Transverse colon (tissue), 4 donors: Measurements from ENCODE around the gene OSBPL7.

Source experiments
- CTCF ChIP-seq, 5 experiments: fragments of 200-600 bp in 3 of 5; fragments of 450-650 bp in 2 of 5; sonication (generic) in 3 of 5; IDR thresholded peaks; 1 replicate in 2 of 5; 2 replicates in 3 of 5; pipeline ENCODE4 v1.5.1; 2016 to 2017; ENCODE audit warnings: antibody characterized with exemption in 5 of 5, inconsistent platforms in 3 of 5, mild to moderate bottlenecking in 2 of 5, moderate library complexity in 1 of 5
- POLR2A ChIP-seq: fragments of 450-650 bp; IDR thresholded peaks from one replicate; pipeline ENCODE4 v1.6.1; 2016; ENCODE audit warnings: antibody characterized with exemption, mild to moderate bottlenecking, moderate library complexity
- POLR2AphosphoS5 ChIP-seq, 3 donors: sonication (generic); formaldehyde crosslinking; IDR thresholded peaks; one replicate each; pipeline ENCODE4 v1.6.1; 2016; ENCODE audit warnings: antibody characterized with exemption in 3 of 3

GRCh38 chr17:47831934-47832327, 10.3 kb upstream of the OSBPL7 start:
- TF ChIP-seq CTCF (IDR thresholded peaks at IDR 0.05) (no peak), POLR2AphosphoS5 (IDR thresholded peaks at IDR 0.05) (no peak), POLR2A (no peak)
